Measurements from ENCODE around the gene ROCK2.
"Not testable (repeated sequence)": the region's sequence is repeated elsewhere in the genome, so short reads cannot be mapped to it uniquely, and the experiment has no call there.

Gene ROCK2

GRCh38 chr2:11257964-11258363, 86.5 kb downstream of the ROCK2 start:
- TF ChIP-seq JUND (IDR thresholded peaks at IDR 0.05; ENCODE audit: low read depth), result no peak
- DNase-seq (ENCODE audit: low read depth in 1 of 2, low spot score in 1 of 2), result no peak
- in situ Hi-C loops (cut with HindIII; ENCODE audit: low pct_unique_long_range_greater_than_20kb, low sequenced_read_pairs), result no loop called here

GRCh38 chr2:11257078-11257477, 87.4 kb downstream of the ROCK2 start:
- no peak for TF ChIP-seq JUND (IDR thresholded peaks at IDR 0.05; ENCODE audit: low read depth)
- in situ Hi-C loops (cut with HindIII; ENCODE audit: low pct_unique_long_range_greater_than_20kb, low sequenced_read_pairs), result no loop called here
- no peak for DNase-seq (ENCODE audit: low read depth in 1 of 2, low spot score in 1 of 2)

GRCh38 chr2:11256166-11256565, 88.3 kb downstream of the ROCK2 start:
- no peak for DNase-seq (ENCODE audit: low read depth in 1 of 2, low spot score in 1 of 2)
- in situ Hi-C loops (cut with HindIII; ENCODE audit: low pct_unique_long_range_greater_than_20kb, low sequenced_read_pairs), result no loop called here
- no peak for TF ChIP-seq JUND (IDR thresholded peaks at IDR 0.05; ENCODE audit: low read depth)

GRCh38 chr2:11254100-11254536, 90.3 kb downstream of the ROCK2 start:
- no peak for TF ChIP-seq JUND (IDR thresholded peaks at IDR 0.05; ENCODE audit: low read depth)
- peak; percentile 13 to 15 for DNase-seq (ENCODE audit: low read depth in 1 of 2, low spot score in 1 of 2)
- in situ Hi-C loops (cut with HindIII; ENCODE audit: low pct_unique_long_range_greater_than_20kb, low sequenced_read_pairs), result no loop called here

- DNase-seq (ENCODE audit: low read depth in 1 of 2, low spot score in 1 of 2); in situ Hi-C loops (cut with HindIII; ENCODE audit: low pct_unique_long_range_greater_than_20kb, low sequenced_read_pairs): not testable (repeated sequence)
Measured at GRCh38 chr2:11252458-11252857, 92.0 kb downstream of the ROCK2 start.

GRCh38 chr2:11250400-11251196, 93.8 kb downstream of the ROCK2 start:
- no peak for TF ChIP-seq JUND (IDR thresholded peaks at IDR 0.05; ENCODE audit: low read depth)
- DNase-seq (ENCODE audit: low read depth in 1 of 2, low spot score in 1 of 2), result no peak
- in situ Hi-C loops (cut with HindIII; ENCODE audit: low pct_unique_long_range_greater_than_20kb, low sequenced_read_pairs), result no loop called here

- no peak for DNase-seq (ENCODE audit: low read depth in 1 of 2, low spot score in 1 of 2)
Measured at GRCh38 chr2:11245322-11245721, 99.1 kb downstream of the ROCK2 start.

GRCh38 chr2:11244091-11244826, 100.2 kb downstream of the ROCK2 start:
- in situ Hi-C loops (cut with HindIII; ENCODE audit: low pct_unique_long_range_greater_than_20kb, low sequenced_read_pairs), result no loop called here
- peak in 1 of 2 experiments; percentile 3 for DNase-seq (ENCODE audit: low read depth in 1 of 2, low spot score in 1 of 2)
- no peak for TF ChIP-seq JUND (IDR thresholded peaks at IDR 0.05; ENCODE audit: low read depth)

More at GRCh38 chr2:11245322-11245721, 99.1 kb downstream of the ROCK2 start:
- no peak for TF ChIP-seq JUND (IDR thresholded peaks at IDR 0.05; ENCODE audit: low read depth)
- in situ Hi-C loops (cut with HindIII; ENCODE audit: low pct_unique_long_range_greater_than_20kb, low sequenced_read_pairs), result no loop called here

GRCh38 chr2:11243512-11243911, 100.9 kb downstream of the ROCK2 start:
- DNase-seq (ENCODE audit: low read depth in 1 of 2, low spot score in 1 of 2), result no peak
- TF ChIP-seq JUND (IDR thresholded peaks at IDR 0.05; ENCODE audit: low read depth), result no peak
- in situ Hi-C loops (cut with HindIII; ENCODE audit: low pct_unique_long_range_greater_than_20kb, low sequenced_read_pairs), result no loop called here

GRCh38 chr2:11242542-11243174, 101.8 kb downstream of the ROCK2 start:
- in situ Hi-C loops (cut with HindIII; ENCODE audit: low pct_unique_long_range_greater_than_20kb, low sequenced_read_pairs), result no loop called here
- no peak for TF ChIP-seq JUND (IDR thresholded peaks at IDR 0.05; ENCODE audit: low read depth)
- no peak for DNase-seq (ENCODE audit: low read depth in 1 of 2, low spot score in 1 of 2)

GRCh38 chr2:11241412-11242203, 102.8 kb downstream of the ROCK2 start:
- DNase-seq (ENCODE audit: low read depth in 1 of 2, low spot score in 1 of 2), result no peak
- TF ChIP-seq JUND (IDR thresholded peaks at IDR 0.05; ENCODE audit: low read depth), result no peak
- in situ Hi-C loops (cut with HindIII; ENCODE audit: low pct_unique_long_range_greater_than_20kb, low sequenced_read_pairs), result no loop called here

All from T47D (cell line).